Measurements from ENCODE around the gene LGR6.

LGR6 gene

DNA sequence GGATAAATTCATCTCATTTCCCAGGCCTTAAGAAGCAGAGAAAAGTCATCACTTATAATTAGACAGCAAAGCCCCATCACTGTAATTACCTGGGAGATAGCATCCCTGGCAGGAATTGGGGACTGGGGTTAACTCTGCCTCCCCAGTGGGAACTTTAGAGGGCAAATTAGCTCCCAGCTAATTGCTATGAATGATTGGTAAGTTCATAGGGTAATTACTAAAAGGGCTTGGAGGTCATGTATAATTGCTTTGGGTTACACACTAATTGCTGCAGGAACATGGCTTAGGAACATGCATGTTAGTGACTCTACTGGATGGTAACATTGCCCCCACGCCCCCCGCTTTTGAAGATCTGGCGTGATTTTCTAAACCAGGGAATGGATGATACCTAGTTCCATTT, 83.3 kb downstream of the LGR6 start:
- DNase-seq: no peak
- intact Hi-C loops (cut with DNase I): no loop called here

DNA sequence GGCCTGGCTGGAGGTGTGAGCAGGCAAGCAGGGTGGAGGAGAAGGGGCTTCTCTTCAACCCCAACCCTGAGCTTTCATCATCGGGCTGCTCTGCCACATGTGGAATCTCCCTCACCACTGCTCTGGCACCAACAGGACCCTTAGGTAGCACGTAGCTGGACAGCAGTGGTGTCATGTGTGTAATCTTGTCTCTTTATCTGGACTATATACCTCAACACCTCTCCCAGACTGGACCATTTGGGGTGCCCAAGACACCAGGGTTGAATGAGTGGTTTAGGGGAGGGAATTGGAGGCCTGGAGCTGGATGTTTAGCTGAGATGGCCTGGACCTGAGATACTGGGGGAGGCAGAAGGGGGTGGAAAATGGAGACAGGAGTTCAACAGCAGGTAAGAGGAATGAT, 85.2 kb downstream of the LGR6 start:
- DNase-seq: no peak
- intact Hi-C loops (cut with DNase I): no loop called here

DNA sequence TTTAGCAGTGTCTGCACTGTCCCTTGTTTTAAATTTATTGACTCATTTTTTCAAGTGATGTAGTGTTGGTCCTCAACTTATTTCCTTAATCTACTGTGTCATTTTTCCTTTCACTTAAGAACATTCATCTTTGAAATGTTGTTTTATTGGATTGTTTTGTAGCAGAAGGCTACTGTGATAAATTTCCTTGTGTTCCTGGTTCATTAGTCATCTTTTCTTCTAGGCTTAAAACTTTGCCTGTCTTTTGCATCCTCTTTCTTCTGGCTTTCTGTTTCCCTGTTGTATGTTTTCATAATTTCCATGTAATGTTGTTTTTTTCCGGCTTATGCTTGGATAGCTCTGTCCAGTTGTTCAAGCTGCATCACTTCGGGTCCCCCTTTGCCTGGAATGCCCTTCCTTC, 86.2 kb downstream of the LGR6 start:
- intact Hi-C loops (cut with DNase I): no loop called here
- no peak for DNase-seq

DNA sequence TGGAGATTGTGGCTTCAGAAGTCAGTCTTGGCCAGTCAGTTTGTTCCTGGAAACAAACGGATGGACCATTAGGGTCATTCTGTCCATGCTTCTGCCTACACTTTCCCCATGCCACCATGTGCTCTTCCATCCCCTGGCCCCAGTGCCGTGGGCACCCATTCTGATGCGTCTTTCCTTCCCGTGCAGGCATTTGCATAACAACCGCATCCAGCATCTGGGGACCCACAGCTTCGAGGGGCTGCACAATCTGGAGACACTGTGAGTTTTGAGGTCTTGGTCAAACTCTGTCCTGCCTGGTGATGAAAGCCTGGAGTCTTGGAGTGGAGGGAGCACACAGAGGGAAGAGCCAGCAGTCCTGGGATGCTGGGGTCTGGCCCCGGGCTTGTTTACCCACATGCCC, 87.0 kb downstream of the LGR6 start:
- DNase-seq: no peak
- intact Hi-C loops (cut with DNase I): no loop called here

DNA sequence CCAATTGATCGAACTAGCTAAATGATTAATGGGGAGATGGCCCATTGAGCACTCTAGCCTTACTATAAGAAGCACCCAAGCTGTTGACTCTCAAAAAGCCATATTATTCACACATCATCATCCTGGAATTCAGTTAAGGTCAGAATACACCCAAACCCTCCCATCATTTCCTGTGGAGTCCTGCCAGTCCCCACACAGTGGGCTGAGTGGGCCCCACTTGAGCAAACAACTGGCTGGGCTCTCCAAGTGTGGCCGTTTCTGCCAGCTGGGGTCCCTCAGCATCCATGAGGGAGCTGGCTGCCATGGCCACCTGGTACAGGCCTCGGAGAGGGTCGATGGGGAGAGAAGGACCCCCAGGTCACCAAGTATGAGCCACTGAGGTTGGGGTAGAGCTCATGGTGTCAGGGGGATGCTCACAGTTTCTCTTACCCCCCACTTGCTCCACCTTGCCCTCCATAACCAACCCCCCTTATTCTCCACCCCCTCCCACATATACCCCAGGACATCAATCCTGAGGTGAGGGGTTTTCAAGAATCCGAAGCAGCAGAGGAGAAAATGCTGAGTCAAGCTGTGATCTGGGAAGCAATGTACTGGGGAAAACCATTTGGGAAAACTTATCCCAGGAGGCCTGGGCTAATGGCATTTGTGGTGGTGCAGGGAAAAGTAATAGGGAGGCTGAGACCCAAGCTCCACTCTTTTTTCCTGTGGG, 87.9 kb downstream of the LGR6 start:
- DNase-seq: peak in 1 of 10 donors; percentile 24

DNA sequence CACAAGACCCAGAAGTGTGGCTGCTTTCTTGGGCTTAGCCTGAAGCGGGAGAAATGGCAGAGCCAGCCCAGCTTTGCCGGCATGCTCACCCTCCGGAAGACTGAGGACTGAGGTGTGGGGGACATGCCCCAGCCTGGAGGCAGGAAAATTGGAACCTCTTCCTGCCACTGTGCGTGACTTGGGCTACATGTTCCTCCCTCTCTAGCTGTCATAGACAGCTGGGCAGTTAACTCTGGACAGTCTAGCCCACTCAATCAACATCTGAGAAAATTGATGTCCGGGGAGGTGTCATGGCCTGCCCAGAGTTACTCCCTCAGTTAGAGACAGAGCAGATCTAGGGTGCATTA, 88.4 kb downstream of the LGR6 start:
- DNase-seq: peak in 1 of 10 donors; percentile 29
- intact Hi-C loops (cut with DNase I): no loop called here

More for the DNA sequence above, 87.9 kb downstream of the LGR6 start:
- intact Hi-C loops (cut with DNase I): no loop called here

DNA sequence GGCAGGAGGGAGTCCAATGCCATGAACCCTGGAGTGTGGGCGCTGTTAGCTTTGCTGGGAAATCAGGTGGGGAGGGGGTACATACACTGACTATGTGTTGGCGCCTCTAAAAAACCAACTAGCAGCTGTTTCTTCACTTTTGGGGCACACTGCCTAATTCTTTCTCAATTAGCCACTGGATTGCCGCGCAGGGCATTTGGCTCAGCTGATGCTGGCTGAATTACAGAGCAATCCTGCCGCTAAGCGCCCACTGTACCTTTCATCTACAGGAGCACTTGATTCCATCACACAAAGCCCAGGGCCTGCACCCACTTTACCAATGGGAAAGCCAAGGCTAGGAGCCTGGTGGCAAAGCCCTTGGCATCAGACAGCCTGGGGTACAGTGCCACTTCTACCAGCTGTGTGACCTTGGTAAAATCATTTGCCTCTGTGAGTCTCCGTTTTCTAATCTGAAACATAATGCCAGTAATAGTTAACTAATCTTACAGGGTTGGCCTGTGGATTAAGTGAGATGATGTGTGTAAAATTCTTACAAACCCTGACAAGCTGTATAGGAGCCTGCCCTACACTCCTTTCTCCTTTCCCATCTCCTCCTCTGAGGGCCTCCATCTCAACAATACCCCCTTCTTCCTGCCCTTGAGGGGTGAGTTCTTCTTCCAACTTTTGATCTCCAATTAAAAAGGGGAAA, 89.1 kb downstream of the LGR6 start:
- peak in 1 of 10 donors; percentile 65 for DNase-seq
- intact Hi-C loops (cut with DNase I): no loop called here

DNA sequence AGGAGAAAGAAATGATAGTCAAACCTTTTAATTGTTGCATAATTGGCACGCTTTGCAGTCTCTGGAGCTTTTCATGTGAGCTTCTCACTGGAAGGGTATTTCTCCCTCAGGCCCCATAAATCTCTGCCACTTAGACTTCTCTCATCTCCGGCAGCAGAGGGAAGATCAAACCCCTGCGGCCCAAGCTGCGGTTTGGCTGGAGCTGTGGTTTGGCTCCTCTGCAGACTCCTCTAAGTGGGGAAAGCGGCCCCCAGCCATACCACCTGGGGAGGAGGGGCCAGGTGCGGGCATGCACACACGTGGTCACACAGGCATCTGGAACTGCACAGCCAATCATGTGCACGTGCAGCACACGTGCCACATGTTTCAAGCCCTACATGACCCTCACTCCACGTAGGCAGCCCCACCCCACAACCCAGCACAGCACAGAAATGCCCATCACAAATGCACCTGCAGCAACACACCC, 89.8 kb downstream of the LGR6 start:
- intact Hi-C loops (cut with DNase I): no loop called here
- DNase-seq: peak in 1 of 10 donors; percentile 69

DNA sequence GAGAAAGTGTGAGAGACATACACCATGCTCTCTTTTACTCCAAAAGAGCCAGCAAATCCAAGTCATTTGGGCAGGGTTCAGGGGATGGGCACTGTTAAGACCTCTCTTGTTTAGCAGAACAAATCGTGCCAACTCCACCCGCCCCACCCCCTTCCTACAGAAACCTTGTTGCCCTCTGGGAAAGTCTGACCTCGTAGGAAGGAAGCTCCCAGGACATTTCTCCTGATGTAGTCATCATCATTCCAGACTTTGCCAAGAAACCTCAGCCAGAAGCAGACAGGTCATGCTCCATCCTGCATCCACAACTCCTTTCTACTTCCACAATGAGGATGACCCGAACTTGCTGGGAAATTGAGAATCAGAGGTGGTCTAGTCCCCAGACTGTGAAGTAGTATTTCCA, 90.4 kb downstream of the LGR6 start:
- DNase-seq: no peak
- intact Hi-C loops (cut with DNase I): no loop called here

DNA sequence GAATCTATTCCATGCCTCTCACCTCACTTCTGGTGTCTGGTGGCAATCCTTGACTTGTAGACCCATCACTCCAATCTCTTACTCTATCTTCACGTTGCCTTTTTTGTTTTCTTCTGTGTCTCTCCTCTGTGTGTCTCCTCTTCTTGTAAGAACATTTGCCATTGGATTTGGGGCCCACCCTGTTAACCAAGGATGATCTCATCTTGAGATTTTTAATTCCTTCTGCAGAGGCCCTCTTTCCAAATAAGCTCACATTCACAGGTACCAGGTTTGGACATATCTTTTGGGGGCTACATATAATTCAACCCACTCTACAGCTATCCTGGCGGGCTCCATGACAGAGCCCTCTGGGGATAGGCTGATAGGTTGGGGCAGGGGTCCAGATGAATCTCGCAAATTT, 92.3 kb downstream of the LGR6 start:
- intact Hi-C loops (cut with DNase I): no loop called here
- peak in 1 of 10 donors; percentile 20 for DNase-seq

DNA sequence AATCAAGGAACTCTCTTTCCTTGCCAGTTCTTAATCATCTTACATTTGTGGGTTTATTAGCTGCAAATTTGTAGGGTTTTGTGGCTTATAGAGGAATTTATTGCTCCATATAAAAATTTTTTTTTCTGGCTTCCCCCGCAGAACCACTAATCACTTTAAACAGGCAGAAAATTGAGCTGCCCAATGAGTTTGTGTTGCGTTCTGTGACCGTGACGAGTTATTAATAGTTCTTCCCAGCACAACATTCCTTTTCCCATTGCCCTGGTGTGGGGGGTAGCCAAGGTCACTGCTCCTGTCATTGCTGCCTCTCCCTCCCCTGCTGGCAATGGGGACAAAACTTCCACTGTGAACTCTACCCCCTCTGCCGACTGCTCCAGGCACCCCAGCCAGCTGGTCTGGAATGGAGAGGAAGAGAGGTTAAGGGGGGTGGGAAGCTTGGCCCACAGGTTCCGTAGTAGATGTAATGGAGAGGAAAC, 93.1 kb downstream of the LGR6 start:
- DNase-seq: peak in 1 of 10 donors; percentile 22

DNA sequence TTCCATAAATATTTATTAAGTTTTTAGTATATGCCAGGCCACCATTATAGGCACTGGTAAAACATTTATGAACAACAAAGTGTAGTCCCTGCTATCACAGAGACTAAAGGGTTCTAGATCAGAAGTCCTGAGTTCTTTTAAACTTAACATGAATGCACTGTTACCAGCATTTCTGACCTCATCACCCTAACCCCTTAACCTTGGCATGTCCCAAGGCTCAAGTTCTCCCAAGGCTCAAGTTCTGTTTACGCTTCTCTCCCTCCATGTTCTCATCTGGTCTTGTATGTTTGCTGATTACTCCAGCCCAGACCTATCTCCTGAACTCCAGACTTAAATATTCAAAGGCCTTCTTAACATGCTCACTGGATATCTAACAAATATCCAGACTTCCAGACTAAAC, 93.6 kb downstream of the LGR6 start:
- intact Hi-C loops (cut with DNase I): no loop called here
- DNase-seq: no peak

More for the DNA sequence above, 93.1 kb downstream of the LGR6 start:
- intact Hi-C loops (cut with DNase I): no loop called here

DNA sequence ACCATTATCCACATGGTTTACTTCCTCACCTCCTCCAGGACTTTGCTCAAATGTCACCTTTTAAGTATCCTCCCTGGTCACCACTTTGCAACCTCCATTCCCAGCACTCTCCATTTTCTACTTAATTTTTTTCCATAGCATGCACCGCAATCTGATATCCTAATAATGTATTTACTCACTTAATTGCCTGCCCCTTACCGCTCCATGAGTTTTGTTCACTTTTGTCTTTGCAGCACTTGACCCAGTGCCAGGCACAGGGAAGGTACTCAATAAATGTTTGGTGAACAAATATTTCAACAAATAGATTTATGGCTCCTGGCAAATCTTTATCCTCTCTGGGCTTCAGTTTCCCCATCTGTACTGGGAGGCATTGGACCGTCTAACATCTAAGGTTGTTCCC, 94.6 kb downstream of the LGR6 start:
- no peak for DNase-seq
- intact Hi-C loops (cut with DNase I): no loop called here

DNA sequence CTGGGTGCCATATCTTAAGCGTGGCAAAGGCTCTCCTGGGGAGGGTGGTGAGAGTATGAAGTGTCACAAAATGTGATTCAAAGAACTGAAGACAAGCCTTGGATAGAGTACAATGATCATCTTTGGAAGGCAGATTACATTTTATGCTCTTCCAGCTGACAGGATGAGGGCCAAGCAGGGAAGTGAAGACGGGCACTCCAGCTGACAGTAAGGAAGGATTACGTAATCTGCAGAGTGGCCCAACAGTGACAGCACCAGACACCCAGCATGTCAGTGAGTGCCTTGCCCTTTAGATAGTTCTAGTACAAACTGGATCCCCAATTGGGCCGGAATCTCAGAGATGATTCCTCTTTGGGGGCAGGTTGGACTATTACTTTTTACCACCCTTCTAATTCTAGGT, 95.4 kb downstream of the LGR6 start:
- DNase-seq: no peak
- intact Hi-C loops (cut with DNase I): no loop called here

DNA sequence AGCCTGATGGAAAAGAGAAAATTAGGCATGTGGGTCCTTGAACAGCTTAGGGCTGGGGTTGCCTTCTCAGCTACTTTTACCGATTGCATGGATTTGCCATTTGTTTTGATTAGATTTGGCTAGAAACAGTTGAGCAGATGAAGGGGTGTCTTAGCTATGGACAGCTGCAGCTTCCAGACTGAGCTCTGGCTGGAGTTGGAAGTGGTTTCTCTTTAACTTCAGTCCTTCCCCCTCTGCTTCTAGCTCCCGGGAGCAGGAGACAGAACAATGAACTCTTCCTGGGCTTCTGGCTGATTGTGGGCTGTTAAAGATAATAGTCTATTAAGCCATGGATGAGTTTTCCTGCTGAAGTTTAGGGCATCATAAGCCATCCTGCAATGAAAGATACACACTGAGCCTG, 97.4 kb downstream of the LGR6 start:
- no peak for DNase-seq
- intact Hi-C loops (cut with DNase I): no loop called here

DNA sequence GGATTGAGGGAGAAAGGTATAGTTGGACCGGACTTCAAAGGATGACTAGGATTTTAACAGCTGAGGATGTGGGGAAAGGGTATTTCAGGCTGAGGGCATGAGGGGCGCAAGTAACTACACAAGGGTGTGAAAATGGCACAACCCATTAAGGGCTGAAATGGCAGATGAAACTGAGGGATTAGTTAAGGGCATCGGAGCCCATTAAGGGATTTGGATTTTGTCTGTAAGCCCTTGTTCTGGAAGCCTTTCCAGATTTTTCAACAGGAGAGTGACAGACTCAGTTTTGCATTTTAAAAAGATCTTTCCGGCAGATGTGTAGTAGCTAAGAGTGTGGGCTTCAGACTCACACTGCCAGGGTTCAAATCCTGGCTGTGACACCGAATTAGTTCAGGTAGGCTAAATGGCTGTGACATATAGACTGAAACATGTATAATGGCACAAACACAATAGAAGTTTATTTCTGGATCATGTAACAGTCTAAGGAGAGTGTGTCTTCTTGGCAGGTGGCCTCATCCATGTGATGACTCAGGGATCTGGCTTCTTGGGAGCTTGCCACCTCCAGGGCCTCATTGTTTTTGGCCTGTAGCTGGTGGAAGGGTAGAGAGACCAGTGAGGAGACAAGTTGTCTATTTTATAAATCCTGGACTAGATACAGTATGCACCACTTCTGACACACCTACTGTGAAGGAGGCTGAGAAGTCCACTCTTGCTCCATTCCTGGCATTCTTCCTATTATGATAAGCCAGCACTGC, 98.5 kb downstream of the LGR6 start:
- intact Hi-C loops (cut with DNase I): no loop called here
- peak in 1 of 10 donors; percentile 83 for DNase-seq

DNA sequence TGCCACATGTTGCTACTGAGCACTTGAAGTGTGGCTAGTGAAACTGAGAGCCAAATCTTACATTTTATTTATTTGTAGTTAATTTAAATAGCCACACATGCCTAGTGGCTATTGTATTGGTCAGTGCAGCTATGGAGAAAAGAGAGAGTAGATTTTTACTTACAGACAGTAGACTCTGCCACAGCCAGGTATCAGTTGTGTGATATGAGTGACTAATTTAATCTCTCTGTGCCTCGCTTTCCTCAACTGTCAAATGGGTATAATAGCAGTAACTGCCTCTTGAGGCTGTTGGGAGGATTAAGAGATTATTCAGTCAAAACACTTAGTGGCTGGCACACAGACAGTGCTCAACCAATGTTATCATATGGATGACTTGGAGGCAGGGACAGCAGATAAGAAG, 99.2 kb downstream of the LGR6 start:
- no peak for DNase-seq
- intact Hi-C loops (cut with DNase I): no loop called here

DNA sequence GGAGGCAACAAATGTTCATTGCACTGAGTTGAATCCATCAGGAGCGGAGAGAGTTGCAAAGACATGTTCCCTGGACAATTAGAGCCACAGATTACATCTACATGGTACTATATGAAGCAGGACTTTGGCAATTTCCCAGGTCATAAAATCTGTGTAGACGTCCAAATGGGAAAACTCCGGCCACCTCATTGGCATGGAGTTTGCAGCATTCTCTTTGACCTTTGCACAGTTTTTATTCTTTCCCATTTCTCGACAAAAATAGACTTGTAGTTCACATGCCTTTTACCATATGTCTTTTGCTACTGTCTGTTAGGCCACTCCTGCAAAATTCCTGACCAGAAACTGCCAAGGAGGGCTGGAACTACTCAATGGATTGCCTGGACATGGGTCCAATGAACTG, 100.0 kb downstream of the LGR6 start:
- intact Hi-C loops (cut with DNase I): no loop called here
- DNase-seq: no peak

DNA sequence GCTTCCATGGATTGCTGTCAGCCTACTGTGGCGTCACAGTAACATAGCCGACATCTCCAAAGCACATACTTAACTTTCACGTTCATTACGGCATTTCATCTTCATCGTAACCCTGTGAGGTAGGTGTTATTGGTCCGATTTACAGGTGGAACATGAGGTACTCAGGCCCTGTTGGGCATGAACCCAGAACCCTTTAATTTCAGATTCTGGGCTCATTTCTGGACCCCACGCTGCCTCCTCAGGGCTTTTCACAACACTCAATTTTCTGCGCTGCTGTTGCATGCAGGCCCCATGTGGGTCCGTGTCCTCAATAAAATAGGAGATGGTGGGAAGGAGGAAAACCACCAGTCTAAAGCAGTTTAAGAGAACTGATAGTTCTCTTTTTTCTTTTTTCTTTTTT, 108.6 kb downstream of the LGR6 start:
- no peak for DNase-seq
- intact Hi-C loops (cut with DNase I): no loop called here

DNA sequence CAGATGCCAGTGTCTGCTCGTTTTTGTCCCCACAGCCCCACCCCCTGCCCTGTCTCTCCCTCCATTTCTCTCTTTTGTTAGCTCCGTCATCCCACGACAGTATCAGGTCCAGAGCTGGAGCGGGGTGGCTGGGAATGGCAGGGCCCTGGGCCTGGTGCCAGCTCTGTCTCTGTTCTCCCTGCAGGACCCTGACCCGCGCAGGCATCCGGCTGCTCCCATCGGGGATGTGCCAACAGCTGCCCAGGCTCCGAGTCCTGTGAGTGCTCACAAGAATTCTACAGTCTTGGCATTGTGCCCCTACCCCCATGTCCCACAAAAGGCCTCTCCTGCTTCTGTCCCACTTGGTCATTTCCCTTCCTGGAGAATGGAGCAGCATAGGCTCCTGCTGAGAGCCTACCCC, 110.8 kb downstream of the LGR6 start:
- DNase-seq: peak in 1 of 10 donors; percentile 19
- intact Hi-C loops (cut with DNase I): no loop called here

DNA sequence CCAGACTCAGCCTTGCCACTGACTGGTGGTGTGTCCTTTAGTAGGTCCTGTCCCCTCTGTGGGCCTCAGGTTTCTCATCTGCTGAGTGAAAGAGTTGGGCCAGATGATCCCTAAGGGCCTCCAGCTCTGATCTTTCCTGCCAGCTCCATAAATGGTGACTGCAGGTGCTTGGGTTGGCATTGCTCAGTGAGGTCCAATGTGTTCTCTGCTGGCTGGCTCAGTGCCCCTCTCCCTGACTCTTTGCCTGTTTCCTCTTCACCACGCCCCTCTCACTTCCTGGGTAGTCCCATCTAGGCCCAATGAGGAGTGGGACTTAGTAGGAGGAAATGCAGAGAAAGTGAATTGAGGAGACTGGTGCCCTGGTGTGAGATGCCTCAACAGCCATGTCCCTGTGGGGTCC, 111.6 kb downstream of the LGR6 start:
- DNase-seq: no peak

More for the DNA sequence above, 111.6 kb downstream of the LGR6 start:
- intact Hi-C loops (cut with DNase I): no loop called here

Data from posterior cingulate gyrus (tissue), 11 donors.